NCI-H187 treated with DMSO at 0.1 percent for 48 hours (cell line): ENCODE results near the gene BBS1.

Experiments used
- DNase-seq: peaks from one replicate; lab custom pipeline; 2025; lab: John Stamatoyannopoulos, UW

BBS1 gene

GRCh38 chr11:66477263-66478201, 32.9 kb upstream of the BBS1 start:
- DNase-seq = no peak

GRCh38 chr11:66478729-66479393, 31.6 kb upstream of the BBS1 start:
- no peak for DNase-seq

DNA sequence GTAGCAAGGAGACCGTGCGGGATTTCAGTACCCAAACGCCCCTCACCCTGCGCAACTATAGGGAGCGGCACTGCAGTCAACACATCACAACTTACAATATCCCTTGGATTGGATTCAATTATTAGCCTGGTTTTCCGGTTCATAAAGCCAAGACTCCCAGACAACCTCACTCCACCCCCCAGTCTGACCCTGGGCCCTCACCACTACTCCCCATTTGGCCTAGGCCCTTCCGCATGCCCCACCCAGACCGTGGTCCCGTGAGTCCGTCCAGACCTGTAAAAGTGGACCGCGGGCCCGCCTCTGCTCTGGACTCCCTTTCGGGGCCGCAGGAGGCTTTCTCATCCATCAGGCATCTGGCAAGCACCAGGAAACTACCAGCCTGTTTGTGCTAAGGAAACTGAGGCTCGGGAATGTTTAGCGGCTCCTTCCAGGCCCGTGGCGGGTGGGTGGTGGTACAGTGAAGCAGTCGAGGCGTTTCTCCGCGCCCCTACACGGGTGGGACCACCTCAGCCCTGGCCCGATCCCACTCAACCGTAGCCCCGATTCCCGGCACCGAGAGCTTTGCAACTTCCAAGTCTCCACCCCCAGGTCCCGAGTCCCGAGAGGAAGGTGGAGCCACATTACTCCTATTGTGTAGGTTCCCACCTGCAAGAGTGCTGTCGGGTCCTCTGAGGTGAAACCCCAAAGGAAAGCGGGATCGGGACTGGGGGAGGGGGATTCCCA, 30.9 kb upstream of the BBS1 start:
- no peak for DNase-seq

DNA sequence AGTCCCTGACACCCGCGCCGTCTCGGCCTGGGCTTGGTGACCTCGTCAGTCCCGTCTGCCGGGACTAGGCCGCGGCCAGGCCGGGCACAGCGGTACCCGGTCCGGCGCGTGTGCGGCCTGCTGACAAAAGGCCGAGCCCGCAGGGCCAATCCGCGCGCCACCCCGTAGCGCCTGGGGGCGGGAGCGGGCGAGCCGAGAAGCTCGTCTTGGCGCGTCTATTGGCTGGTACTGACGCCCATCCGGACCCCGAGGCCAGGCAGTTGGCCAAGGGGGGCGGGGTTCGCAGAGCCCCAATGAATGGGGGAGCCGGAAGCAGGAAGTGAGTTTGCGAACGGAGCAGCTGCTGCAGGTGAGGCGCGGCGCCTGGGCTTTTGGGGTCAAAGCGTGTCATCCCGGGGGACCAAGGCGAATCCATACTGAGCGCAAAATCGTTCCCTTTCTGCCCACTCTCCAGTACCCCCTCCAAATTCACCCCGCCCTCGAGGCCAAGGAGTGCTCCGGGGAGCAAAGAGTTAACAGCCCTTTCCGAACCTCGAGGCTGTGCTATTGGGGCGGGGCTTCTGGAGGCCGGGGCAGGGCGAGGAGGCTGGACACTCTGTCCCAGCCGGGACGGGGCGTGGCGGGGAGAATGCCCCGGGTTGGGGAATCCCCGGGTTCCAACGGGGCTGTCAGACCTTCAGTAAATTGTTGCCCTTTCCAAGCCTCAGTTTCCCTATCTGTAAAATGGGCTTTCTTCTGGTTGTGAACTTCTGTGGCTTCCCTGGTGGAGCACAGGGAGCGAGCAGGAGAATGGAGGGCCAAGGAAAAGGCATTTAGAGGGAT, 30.1 kb upstream of the BBS1 start, which contains the start of gene DPP3:
TSS of gene DPP3 (plus strand) at position 318 of the 822 bp plus-strand sequence. CDS start 1,767 bp downstream, outside the sequence.
- peak; percentile 81 for DNase-seq

GRCh38 chr11:66484806-66485380, 25.5 kb upstream of the BBS1 start:
- DNase-seq = no peak

- DNase-seq = no peak
These were observed 21.5 kb upstream of the BBS1 start for GRCh38 chr11:66488957-66489356.

DNA sequence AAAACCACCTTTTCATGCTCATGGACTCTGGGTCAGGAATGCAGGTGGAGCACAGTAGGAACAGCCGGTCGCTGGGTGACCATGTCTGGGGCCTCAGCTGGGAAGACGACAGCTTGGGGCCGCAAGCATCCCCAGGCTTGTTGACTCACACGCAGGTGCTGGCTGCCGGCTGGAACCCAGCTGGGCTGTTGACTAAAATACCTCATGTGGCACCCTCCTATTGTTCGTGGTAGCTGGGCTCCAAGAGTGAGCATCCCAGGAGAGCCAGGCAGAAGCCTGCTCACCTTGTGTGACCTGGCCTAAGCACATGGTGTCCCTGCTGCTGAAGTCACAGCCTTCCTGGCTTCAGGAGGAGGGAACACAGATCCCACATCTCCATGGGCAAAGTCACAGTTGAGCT, 20.8 kb upstream of the BBS1 start:
- DNase-seq = no peak

DNA sequence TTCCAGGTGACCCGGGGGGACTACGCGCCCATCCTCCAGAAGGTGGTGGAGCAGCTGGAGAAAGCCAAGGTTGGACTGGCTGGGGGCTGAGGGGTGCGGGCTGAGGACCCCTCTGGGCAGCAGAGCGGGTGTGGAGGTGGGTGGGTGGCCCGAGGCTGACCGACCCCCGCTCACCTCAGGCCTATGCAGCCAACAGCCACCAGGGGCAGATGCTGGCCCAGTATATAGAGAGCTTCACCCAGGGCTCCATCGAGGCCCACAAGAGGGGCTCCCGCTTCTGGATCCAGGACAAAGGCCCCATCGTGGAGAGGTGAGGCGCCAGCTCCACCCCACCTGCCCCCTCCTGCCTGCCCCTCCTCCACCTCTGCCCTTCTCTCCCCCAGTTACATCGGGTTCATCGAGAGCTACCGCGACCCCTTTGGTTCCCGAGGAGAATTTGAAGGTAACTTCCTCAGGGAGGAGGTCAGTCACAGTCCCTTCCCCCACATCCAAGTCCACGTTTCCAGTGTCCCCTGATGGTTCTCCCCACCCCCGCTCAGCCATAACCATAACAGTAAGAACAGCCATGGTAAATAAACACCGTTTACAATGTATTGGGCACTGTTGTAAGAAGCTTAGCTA, 19.0 kb upstream of the BBS1 start:
- no peak for DNase-seq

- DNase-seq = no peak
These were observed 18.1 kb upstream of the BBS1 start for GRCh38 chr11:66492161-66492865.

GRCh38 chr11:66493130-66493529, 17.3 kb upstream of the BBS1 start:
- no peak for DNase-seq

DNA sequence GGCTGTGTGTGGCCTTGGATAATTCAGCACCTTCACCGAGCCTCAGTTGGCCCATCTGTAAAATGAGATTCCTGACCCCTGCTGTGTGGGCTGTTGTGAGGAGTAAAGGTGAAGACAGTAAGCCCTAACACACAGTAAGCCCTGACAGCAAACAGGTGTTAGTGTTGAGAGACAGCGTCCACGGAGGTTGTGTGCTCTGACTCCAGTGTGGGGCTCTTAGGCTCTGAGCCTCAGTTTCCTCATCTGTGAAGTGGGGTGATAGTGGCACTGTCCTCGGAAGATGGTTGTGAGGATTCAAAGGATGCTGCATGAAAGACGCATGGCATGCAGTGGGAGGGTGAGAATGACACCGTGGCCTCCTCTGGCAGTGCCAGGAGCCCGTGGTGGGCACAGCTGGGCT, 16.0 kb upstream of the BBS1 start:
- no peak for DNase-seq

DNA sequence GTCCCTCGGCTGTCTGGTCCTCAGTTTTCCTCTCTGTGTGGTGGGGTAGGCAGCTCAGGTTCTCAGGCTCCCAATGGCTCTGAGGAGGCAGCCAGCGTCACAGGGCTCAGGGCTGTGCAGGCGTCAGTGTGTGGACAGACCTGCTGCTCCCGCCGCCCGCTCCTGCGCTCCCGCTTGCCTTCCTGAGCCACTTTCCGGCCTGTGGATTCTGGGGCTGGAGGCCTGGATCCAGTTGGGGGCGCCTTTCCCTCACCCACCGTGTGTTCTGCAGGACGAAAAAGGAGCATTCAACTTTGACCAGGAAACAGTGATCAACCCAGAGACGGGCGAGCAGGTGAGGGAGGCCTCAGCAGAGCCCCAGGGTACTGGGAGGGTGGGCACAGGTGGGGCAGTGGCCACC, 15.5 kb upstream of the BBS1 start:
- DNase-seq = no peak

GRCh38 chr11:66495401-66495854, 15.0 kb upstream of the BBS1 start:
- DNase-seq = no peak

GRCh38 chr11:66497206-66497605, 13.2 kb upstream of the BBS1 start:
- no peak for DNase-seq

- no peak for DNase-seq
These were observed 11.9 kb upstream of the BBS1 start for GRCh38 chr11:66498506-66498905.

GRCh38 chr11:66505276-66505816, 5.1 kb upstream of the BBS1 start:
- DNase-seq = no peak

- no peak for DNase-seq
These were observed 1.3 kb upstream of the BBS1 start for GRCh38 chr11:66509131-66509561.

- DNase-seq = no peak
These were observed 530 bp downstream of the BBS1 start for GRCh38 chr11:66510990-66511339.

DNA sequence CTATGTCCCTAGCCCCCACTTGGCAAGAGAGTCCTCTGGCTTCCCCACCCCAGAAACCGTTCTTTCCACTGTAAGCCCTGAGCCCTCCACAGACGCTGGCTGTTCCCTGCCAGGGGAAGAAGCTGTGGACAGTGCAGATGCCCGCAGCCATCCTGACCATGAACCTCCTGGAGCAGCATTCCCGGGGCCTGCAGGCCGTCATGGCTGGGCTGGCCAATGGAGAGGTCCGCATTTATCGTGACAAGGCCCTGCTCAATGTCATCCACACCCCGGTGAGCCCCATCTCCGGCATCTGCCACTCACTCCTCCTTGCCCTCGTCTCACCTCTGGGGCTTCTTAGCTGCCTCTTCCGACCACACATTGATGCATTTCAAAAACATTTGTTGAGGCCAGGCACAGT, 13.2 kb downstream of the BBS1 start:
- DNase-seq = no peak
